ENCODE measurements around the gene DDX39B. TPM values are rescaled to one million over a fixed set of nuclear protein-coding genes. Genes with fewer than 3 reads are reported as not detected.

DDX39B gene
- total and polyA plus RNA-seq, 4 donors: 242 to 496 (median 416) TPM

- peaks cover 32% of the 10 kb centered on the region for H3K36me3 ChIP-seq (ENCODE audit: control insufficient read depth, insufficient read depth, low read length)
- no CpG with 5 or more reads among the region's 2 CpGs for WGBS (ENCODE audit: insufficient coverage)
- no peak for DNase-seq (ENCODE audit: low read depth in 4 of 6, low spot score in 6 of 6)
- no peak overlapping the region for H3K4me3 ChIP-seq (ENCODE audit: low read depth, low read length)
- H3K27me3 ChIP-seq (ENCODE audit: control insufficient read depth, insufficient read depth, low read length): no peaks in the 10 kb centered on the region
- H3K27ac ChIP-seq (ENCODE audit: low read depth, low read length): no peak overlapping the region
- peaks cover 22% of the 10 kb centered on the region for H3K4me1 ChIP-seq (ENCODE audit: control insufficient read depth, insufficient read depth, low read length)
- no peaks in the 10 kb centered on the region for H3K9me3 ChIP-seq (ENCODE audit: control insufficient read depth, insufficient read depth, low read length)
Measured at GRCh38 chr6:31548544-31548873, 6.7 kb upstream of the DDX39B start.

GRCh38 chr6:31547727-31548543 lies 6.1 kb upstream of the DDX39B start:
- DNase-seq (ENCODE audit: low read depth in 4 of 6, low spot score in 6 of 6): no peak
- Histone ChIP-seq H3K27ac (ENCODE audit: low read depth, low read length) (peak overlapping the region; percentile 83), H3K9me3 (ENCODE audit: control insufficient read depth, insufficient read depth, low read length) (no peaks in the 10 kb centered on the region), H3K4me3 (ENCODE audit: low read depth, low read length) (peak overlapping the region; percentile 62), H3K36me3 (ENCODE audit: control insufficient read depth, insufficient read depth, low read length) (peaks cover 31% of the 10 kb centered on the region), H3K4me1 (ENCODE audit: control insufficient read depth, insufficient read depth, low read length) (peaks cover 22% of the 10 kb centered on the region), H3K27me3 (ENCODE audit: control insufficient read depth, insufficient read depth, low read length) (no peaks in the 10 kb centered on the region)
- WGBS (ENCODE audit: insufficient coverage): 81% methylated on average over 21 of the region's 24 CpGs

GRCh38 chr6:31546958-31547726 lies 5.3 kb upstream of the DDX39B start, which contains the start of gene NFKBIL1:
Gene NFKBIL1, plus strand, starts transcription at chr6:31547608. Its CDS starts 87 bp downstream, at chr6:31547695.
- Histone ChIP-seq H3K27me3 (ENCODE audit: control insufficient read depth, insufficient read depth, low read length) (no peaks in the 10 kb centered on the region), H3K4me1 (ENCODE audit: control insufficient read depth, insufficient read depth, low read length) (peaks cover 29% of the 10 kb centered on the region), H3K27ac (ENCODE audit: low read depth, low read length) (peak within 1 kb of the TSS; percentile 83), H3K9me3 (ENCODE audit: control insufficient read depth, insufficient read depth, low read length) (no peaks in the 10 kb centered on the region), H3K4me3 (ENCODE audit: low read depth, low read length) (peak within 1 kb of the TSS; percentile 62), H3K36me3 (ENCODE audit: control insufficient read depth, insufficient read depth, low read length) (peaks cover 29% of the 10 kb centered on the region)
- DNase-seq (ENCODE audit: low read depth in 4 of 6, low spot score in 6 of 6): peak; percentile 90 to 99 (median 94)
- WGBS (ENCODE audit: insufficient coverage): under 1% methylated on average over 16 of the region's 25 CpGs

- peaks cover 24% of the 10 kb centered on the region for H3K36me3 ChIP-seq (ENCODE audit: control insufficient read depth, insufficient read depth, low read length)
- peak within 1 kb of the TSS; percentile 62 for H3K4me3 ChIP-seq (ENCODE audit: low read depth, low read length)
- 2% methylated on average over 9 of the region's 11 CpGs for WGBS (ENCODE audit: insufficient coverage)
- no peaks in the 10 kb centered on the region for H3K27me3 ChIP-seq (ENCODE audit: control insufficient read depth, insufficient read depth, low read length)
- H3K4me1 ChIP-seq (ENCODE audit: control insufficient read depth, insufficient read depth, low read length): peaks cover 31% of the 10 kb centered on the region
- H3K27ac ChIP-seq (ENCODE audit: low read depth, low read length): peak within 1 kb of the TSS; percentile 83
- DNase-seq (ENCODE audit: low read depth in 4 of 6, low spot score in 6 of 6): peak; percentile 83 to 99 (median 92)
- no peaks in the 10 kb centered on the region for H3K9me3 ChIP-seq (ENCODE audit: control insufficient read depth, insufficient read depth, low read length)
Measured at GRCh38 chr6:31546339-31546957, 4.6 kb upstream of the DDX39B start, which contains the start of gene ATP6V1G2. Gene ATP6V1G2, minus strand, starts transcription at chr6:31546608. Its CDS starts 49 bp downstream, at chr6:31546559.

GRCh38 chr6:31545291-31545690 lies 3.5 kb upstream of the DDX39B start:
- H3K27ac ChIP-seq (ENCODE audit: low read depth, low read length): no peak overlapping the region
- no peaks in the 10 kb centered on the region for H3K27me3 ChIP-seq (ENCODE audit: control insufficient read depth, insufficient read depth, low read length)
- 75% methylated on average over 7 of the region's 7 CpGs for WGBS (ENCODE audit: insufficient coverage)
- no peak for DNase-seq (ENCODE audit: low read depth in 4 of 6, low spot score in 6 of 6)
- H3K36me3 ChIP-seq (ENCODE audit: control insufficient read depth, insufficient read depth, low read length): peaks cover 14% of the 10 kb centered on the region
- H3K4me1 ChIP-seq (ENCODE audit: control insufficient read depth, insufficient read depth, low read length): peaks cover 33% of the 10 kb centered on the region
- no peaks in the 10 kb centered on the region for H3K9me3 ChIP-seq (ENCODE audit: control insufficient read depth, insufficient read depth, low read length)
- H3K4me3 ChIP-seq (ENCODE audit: low read depth, low read length): no peak overlapping the region

- H3K27me3 ChIP-seq (ENCODE audit: control insufficient read depth, insufficient read depth, low read length): no peaks in the 10 kb centered on the region
- peaks cover 39% of the 10 kb centered on the region for H3K4me1 ChIP-seq (ENCODE audit: control insufficient read depth, insufficient read depth, low read length)
- WGBS (ENCODE audit: insufficient coverage): 83% methylated on average over 1 of the region's 2 CpGs
- H3K4me3 ChIP-seq (ENCODE audit: low read depth, low read length): no peak overlapping the region
- H3K9me3 ChIP-seq (ENCODE audit: control insufficient read depth, insufficient read depth, low read length): no peaks in the 10 kb centered on the region
- no peak for DNase-seq (ENCODE audit: low read depth in 4 of 6, low spot score in 6 of 6)
- H3K36me3 ChIP-seq (ENCODE audit: control insufficient read depth, insufficient read depth, low read length): peaks cover 17% of the 10 kb centered on the region
- no peak overlapping the region for H3K27ac ChIP-seq (ENCODE audit: low read depth, low read length)
Measured at GRCh38 chr6:31544676-31545075, 2.9 kb upstream of the DDX39B start.

- H3K9me3 ChIP-seq (ENCODE audit: control insufficient read depth, insufficient read depth, low read length): no peaks in the 10 kb centered on the region
- peaks cover 48% of the 10 kb centered on the region for H3K4me1 ChIP-seq (ENCODE audit: control insufficient read depth, insufficient read depth, low read length)
- no peak overlapping the region for H3K27ac ChIP-seq (ENCODE audit: low read depth, low read length)
- H3K36me3 ChIP-seq (ENCODE audit: control insufficient read depth, insufficient read depth, low read length): peaks cover 20% of the 10 kb centered on the region
- H3K27me3 ChIP-seq (ENCODE audit: control insufficient read depth, insufficient read depth, low read length): no peaks in the 10 kb centered on the region
- 97% methylated on average over 5 of the region's 6 CpGs for WGBS (ENCODE audit: insufficient coverage)
- DNase-seq (ENCODE audit: low read depth in 4 of 6, low spot score in 6 of 6): no peak
- H3K4me3 ChIP-seq (ENCODE audit: low read depth, low read length): no peak overlapping the region
Measured at GRCh38 chr6:31543639-31544038, 1.8 kb upstream of the DDX39B start.

GRCh38 chr6:31541059-31541657 lies 645 bp downstream of the DDX39B start:
- H3K27me3 ChIP-seq (ENCODE audit: control insufficient read depth, insufficient read depth, low read length): no peaks in the 10 kb centered on the region
- H3K9me3 ChIP-seq (ENCODE audit: control insufficient read depth, insufficient read depth, low read length): no peaks in the 10 kb centered on the region
- H3K4me3 ChIP-seq (ENCODE audit: low read depth, low read length): peak overlapping the region; percentile 95
- WGBS (ENCODE audit: insufficient coverage): 0% methylated on average over 10 of the region's 21 CpGs
- DNase-seq (ENCODE audit: low read depth in 4 of 6, low spot score in 6 of 6): peak in 4 of 6 donors; percentile 7 to 55 (median 12)
- peak overlapping the region; percentile 97 for H3K27ac ChIP-seq (ENCODE audit: low read depth, low read length)
- H3K4me1 ChIP-seq (ENCODE audit: control insufficient read depth, insufficient read depth, low read length): peaks cover 36% of the 10 kb centered on the region
- peaks cover 39% of the 10 kb centered on the region for H3K36me3 ChIP-seq (ENCODE audit: control insufficient read depth, insufficient read depth, low read length)

- Histone ChIP-seq H3K27ac (ENCODE audit: low read depth, low read length) (peak overlapping the region; percentile 97), H3K4me3 (ENCODE audit: low read depth, low read length) (peak overlapping the region; percentile 95), H3K27me3 (ENCODE audit: control insufficient read depth, insufficient read depth, low read length) (no peaks in the 10 kb centered on the region), H3K9me3 (ENCODE audit: control insufficient read depth, insufficient read depth, low read length) (no peaks in the 10 kb centered on the region), H3K4me1 (ENCODE audit: control insufficient read depth, insufficient read depth, low read length) (peaks cover 31% of the 10 kb centered on the region), H3K36me3 (ENCODE audit: control insufficient read depth, insufficient read depth, low read length) (peaks cover 44% of the 10 kb centered on the region)
- 20% methylated on average over 1 of the region's 4 CpGs for WGBS (ENCODE audit: insufficient coverage)
- no peak for DNase-seq (ENCODE audit: low read depth in 4 of 6, low spot score in 6 of 6)
Measured at GRCh38 chr6:31540640-31541039, 1.2 kb downstream of the DDX39B start.
